PFSK-1 (cell line): Measurements from ENCODE around the gene LHPP.

Source experiments
- POLR2AphosphoS5 ChIP-seq: IDR thresholded peaks from 2 replicates; pipeline ENCODE4 v1.6.1; 2012; ENCODE audit warnings: low read depth, mild to moderate bottlenecking, control low read depth, low read length, moderate library complexity
- TF ChIP-seq, protein P1 (sequence below), 2 experiments: IDR thresholded peaks; 2 replicates each; pipeline versions ENCODE4 v1.6.1 to v1.8.0; 2011 to 2012; ENCODE audit warnings: low read depth in 2 of 2, low read length in 2 of 2, control low read depth in 1 of 2, inconsistent platforms in 1 of 2, mild to moderate bottlenecking in 1 of 2, moderate library complexity in 1 of 2; ENCODE audit not compliant: insufficient read depth in 1 of 2

DNA sequence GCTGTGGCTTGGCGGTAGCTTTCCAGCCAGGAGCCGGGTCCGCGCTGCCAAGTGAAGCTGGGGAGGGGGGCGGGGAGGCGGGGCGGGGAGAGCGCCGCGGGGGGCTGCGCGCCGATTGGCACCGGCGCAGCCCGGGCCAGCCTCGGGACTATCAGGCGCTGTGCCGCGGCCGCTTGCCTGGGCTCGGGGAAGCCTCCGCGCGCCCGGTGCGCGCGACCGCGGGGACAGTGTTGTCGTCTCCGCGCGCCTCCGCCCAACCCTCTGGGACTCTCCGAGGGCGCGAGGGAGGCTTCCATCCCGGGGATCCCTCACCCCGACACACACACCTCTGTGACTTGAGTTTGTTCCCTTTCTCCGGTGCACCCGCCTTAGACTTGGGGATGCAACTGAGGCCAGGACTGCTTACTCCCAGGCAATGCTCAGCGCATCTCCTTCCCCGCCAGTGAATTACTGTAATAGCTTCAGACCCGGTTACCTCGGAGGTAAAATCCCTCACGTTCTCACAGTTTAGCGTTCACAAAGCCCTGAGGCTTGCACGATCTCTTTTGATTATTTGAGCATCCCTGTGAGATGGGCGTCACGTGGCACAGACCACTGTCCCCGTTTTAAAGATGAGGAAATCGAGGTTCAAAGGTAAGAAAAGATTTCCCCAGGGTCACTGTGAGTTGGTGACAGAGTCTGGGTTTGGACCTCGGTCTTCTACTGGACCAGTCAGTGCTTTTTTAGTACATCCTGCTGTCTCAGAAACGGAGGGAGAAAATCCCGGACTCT lies 11.4 kb upstream of the LHPP start, which contains the start of gene NKX1-2:
- TF ChIP-seq POLR2AphosphoS5: no peak
- TF ChIP-seq, protein P1, sequence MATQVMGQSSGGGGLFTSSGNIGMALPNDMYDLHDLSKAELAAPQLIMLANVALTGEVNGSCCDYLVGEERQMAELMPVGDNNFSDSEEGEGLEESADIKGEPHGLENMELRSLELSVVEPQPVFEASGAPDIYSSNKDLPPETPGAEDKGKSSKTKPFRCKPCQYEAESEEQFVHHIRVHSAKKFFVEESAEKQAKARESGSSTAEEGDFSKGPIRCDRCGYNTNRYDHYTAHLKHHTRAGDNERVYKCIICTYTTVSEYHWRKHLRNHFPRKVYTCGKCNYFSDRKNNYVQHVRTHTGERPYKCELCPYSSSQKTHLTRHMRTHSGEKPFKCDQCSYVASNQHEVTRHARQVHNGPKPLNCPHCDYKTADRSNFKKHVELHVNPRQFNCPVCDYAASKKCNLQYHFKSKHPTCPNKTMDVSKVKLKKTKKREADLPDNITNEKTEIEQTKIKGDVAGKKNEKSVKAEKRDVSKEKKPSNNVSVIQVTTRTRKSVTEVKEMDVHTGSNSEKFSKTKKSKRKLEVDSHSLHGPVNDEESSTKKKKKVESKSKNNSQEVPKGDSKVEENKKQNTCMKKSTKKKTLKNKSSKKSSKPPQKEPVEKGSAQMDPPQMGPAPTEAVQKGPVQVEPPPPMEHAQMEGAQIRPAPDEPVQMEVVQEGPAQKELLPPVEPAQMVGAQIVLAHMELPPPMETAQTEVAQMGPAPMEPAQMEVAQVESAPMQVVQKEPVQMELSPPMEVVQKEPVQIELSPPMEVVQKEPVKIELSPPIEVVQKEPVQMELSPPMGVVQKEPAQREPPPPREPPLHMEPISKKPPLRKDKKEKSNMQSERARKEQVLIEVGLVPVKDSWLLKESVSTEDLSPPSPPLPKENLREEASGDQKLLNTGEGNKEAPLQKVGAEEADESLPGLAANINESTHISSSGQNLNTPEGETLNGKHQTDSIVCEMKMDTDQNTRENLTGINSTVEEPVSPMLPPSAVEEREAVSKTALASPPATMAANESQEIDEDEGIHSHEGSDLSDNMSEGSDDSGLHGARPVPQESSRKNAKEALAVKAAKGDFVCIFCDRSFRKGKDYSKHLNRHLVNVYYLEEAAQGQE (IDR thresholded peaks at IDR 0.05; ENCODE audit: insufficient read depth in 1 of 2, low read depth in 2 of 2, low read length in 2 of 2): no peak
